ENCODE data around the gene MAGEA9. TPM values are rescaled to one million over a fixed set of nuclear protein-coding genes. Genes with fewer than 3 reads are reported as not detected.

Gene MAGEA9
- total and polyA plus RNA-seq, 9 of the 15 experiments (the other 6 are each of a cell fraction or from before 2014, with no cell fraction given), result 0.08 to 1.0 (median 0.25) TPM; not detected in 4

Small RNA genes lying within 50 kb of the gene (small RNA-seq; reads per million reads assigned to genes)
- not detected for gene AC244098.1
- gene AC244098.2, result not detected
- gene AC244098.3, result not detected

Other genes starting within 250 kb of the MAGEA9 start
Only the 7 nearest of the 10 such genes appear.
- 0.33 TPM in 1 of 2 replicates, not detected in the other for gene HSFX2, start 186.6 kb upstream of the MAGEA9 start, total RNA-seq (2014; rRNA removed)
- gene HSFX2, start 186.6 kb upstream of the MAGEA9 start, total RNA-seq (2014; rRNA removed; fragmentation: Illumina TruSeq; extraction: Trizol), result not detected in 2 replicates
- gene HSFX2, start 186.6 kb upstream of the MAGEA9 start, total RNA-seq (2015; rRNA removed; fragmentation: Illumina TruSeq; extraction: Trizol), result 0.11 TPM in 1 of 2 replicates, not detected in the other
- gene HSFX2, start 186.6 kb upstream of the MAGEA9 start, total RNA-seq (2021), result 0.11 TPM in 1 of 2 replicates, not detected in the other
- 0.10 and 0.12 TPM in 2 replicates for gene HSFX2, start 186.6 kb upstream of the MAGEA9 start, polyA plus RNA-seq (2011; rRNA removed)
- gene HSFX2, start 186.6 kb upstream of the MAGEA9 start, polyA plus RNA-seq (2014; fragmentation: Illumina TruSeq; extraction: Trizol), result 0.11 TPM in 1 of 2 replicates, not detected in the other
- gene HSFX2, start 186.6 kb upstream of the MAGEA9 start, polyA plus RNA-seq (2014; fragmentation: Nextera tagmentation; extraction: Ambion mirVana), result under 1 TPM in 1 of 2 experiments, not detected in 1; 0.18 TPM
- not detected in 2 replicates for gene HSFX2, start 186.6 kb upstream of the MAGEA9 start, polyA plus RNA-seq (2014; rRNA removed)
- gene TMEM185A, start 150.1 kb upstream of the MAGEA9 start, total RNA-seq (2014; rRNA removed), result 2.1 and 4.2 TPM in 2 replicates
- gene TMEM185A, start 150.1 kb upstream of the MAGEA9 start, total RNA-seq (2014; rRNA removed; fragmentation: Illumina TruSeq; extraction: Trizol), result 4.5 and 4.8 TPM in 2 replicates
- 3.7 and 5.9 TPM in 2 replicates for gene TMEM185A, start 150.1 kb upstream of the MAGEA9 start, total RNA-seq (2015; rRNA removed; fragmentation: Illumina TruSeq; extraction: Trizol)
- 6.8 and 8.8 TPM in 2 replicates for gene TMEM185A, start 150.1 kb upstream of the MAGEA9 start, total RNA-seq (2021)
- 12.6 and 13.7 TPM in 2 replicates for gene TMEM185A, start 150.1 kb upstream of the MAGEA9 start, polyA plus RNA-seq (2011; rRNA removed)
- gene TMEM185A, start 150.1 kb upstream of the MAGEA9 start, polyA plus RNA-seq (2014; fragmentation: Illumina TruSeq; extraction: Trizol), result 5.4 and 5.8 TPM in 2 replicates
- gene TMEM185A, start 150.1 kb upstream of the MAGEA9 start, polyA plus RNA-seq (2014; fragmentation: Nextera tagmentation; extraction: Ambion mirVana), result 1 to 10 TPM in 1 of 2 experiments, under 1 TPM in 1; 0.97 to 1.7 TPM
- 5.7 and 6.4 TPM in 2 replicates for gene TMEM185A, start 150.1 kb upstream of the MAGEA9 start, polyA plus RNA-seq (2014; rRNA removed)
- not detected in 2 replicates for gene MAGEA11, start 69.9 kb upstream of the MAGEA9 start, total RNA-seq (2014; rRNA removed)
- not detected in 2 replicates for gene MAGEA11, start 69.9 kb upstream of the MAGEA9 start, total RNA-seq (2014; rRNA removed; fragmentation: Illumina TruSeq; extraction: Trizol)
- not detected in 2 replicates for gene MAGEA11, start 69.9 kb upstream of the MAGEA9 start, total RNA-seq (2015; rRNA removed; fragmentation: Illumina TruSeq; extraction: Trizol)
- 0.11 TPM in 1 of 2 replicates, not detected in the other for gene MAGEA11, start 69.9 kb upstream of the MAGEA9 start, total RNA-seq (2021)
- gene MAGEA11, start 69.9 kb upstream of the MAGEA9 start, polyA plus RNA-seq (2011; rRNA removed), result 0.11 and 0.18 TPM in 2 replicates
- not detected in 2 replicates for gene MAGEA11, start 69.9 kb upstream of the MAGEA9 start, polyA plus RNA-seq (2014; fragmentation: Illumina TruSeq; extraction: Trizol)
- under 1 TPM in 1 of 2 experiments, not detected in 1; 0.04 TPM for gene MAGEA11, start 69.9 kb upstream of the MAGEA9 start, polyA plus RNA-seq (2014; fragmentation: Nextera tagmentation; extraction: Ambion mirVana)
- gene MAGEA11, start 69.9 kb upstream of the MAGEA9 start, polyA plus RNA-seq (2014; rRNA removed), result not detected in 2 replicates
- gene HSFX1, start 7.9 kb upstream of the MAGEA9 start, total RNA-seq (2014; rRNA removed), result not detected in 2 replicates
- not detected in 2 replicates for gene HSFX1, start 7.9 kb upstream of the MAGEA9 start, total RNA-seq (2014; rRNA removed; fragmentation: Illumina TruSeq; extraction: Trizol)
- not detected in 2 replicates for gene HSFX1, start 7.9 kb upstream of the MAGEA9 start, total RNA-seq (2015; rRNA removed; fragmentation: Illumina TruSeq; extraction: Trizol)
- not detected in 2 replicates for gene HSFX1, start 7.9 kb upstream of the MAGEA9 start, total RNA-seq (2021)
- 0.10 and 0.14 TPM in 2 replicates for gene HSFX1, start 7.9 kb upstream of the MAGEA9 start, polyA plus RNA-seq (2011; rRNA removed)
- gene HSFX1, start 7.9 kb upstream of the MAGEA9 start, polyA plus RNA-seq (2014; fragmentation: Illumina TruSeq; extraction: Trizol), result not detected in 2 replicates
- not detected for gene HSFX1, start 7.9 kb upstream of the MAGEA9 start, polyA plus RNA-seq (2014; fragmentation: Nextera tagmentation; extraction: Ambion mirVana)
- not detected in 2 replicates for gene HSFX1, start 7.9 kb upstream of the MAGEA9 start, polyA plus RNA-seq (2014; rRNA removed)
- 1.5 and 1.8 TPM in 2 replicates for gene MAGEA8, start 99.3 kb downstream of the MAGEA9 start, total RNA-seq (2014; rRNA removed)
- 1.5 and 1.9 TPM in 2 replicates for gene MAGEA8, start 99.3 kb downstream of the MAGEA9 start, total RNA-seq (2014; rRNA removed; fragmentation: Illumina TruSeq; extraction: Trizol)
- 1.3 and 1.8 TPM in 2 replicates for gene MAGEA8, start 99.3 kb downstream of the MAGEA9 start, total RNA-seq (2015; rRNA removed; fragmentation: Illumina TruSeq; extraction: Trizol)
- gene MAGEA8, start 99.3 kb downstream of the MAGEA9 start, total RNA-seq (2021), result 2.2 and 2.9 TPM in 2 replicates
- gene MAGEA8, start 99.3 kb downstream of the MAGEA9 start, polyA plus RNA-seq (2011; rRNA removed), result 1.3 and 4.6 TPM in 2 replicates
- 2.2 and 2.4 TPM in 2 replicates for gene MAGEA8, start 99.3 kb downstream of the MAGEA9 start, polyA plus RNA-seq (2014; fragmentation: Illumina TruSeq; extraction: Trizol)
- 1 to 10 TPM in 1 of 2 experiments, under 1 TPM in 1; 0.49 to 1.7 TPM for gene MAGEA8, start 99.3 kb downstream of the MAGEA9 start, polyA plus RNA-seq (2014; fragmentation: Nextera tagmentation; extraction: Ambion mirVana)
- gene MAGEA8, start 99.3 kb downstream of the MAGEA9 start, polyA plus RNA-seq (2014; rRNA removed), result 2.1 and 2.5 TPM in 2 replicates
- 0.14 TPM in 1 of 2 replicates, not detected in the other for gene HSFX4, start 147.6 kb downstream of the MAGEA9 start, total RNA-seq (2014; rRNA removed)
- gene HSFX4, start 147.6 kb downstream of the MAGEA9 start, total RNA-seq (2014; rRNA removed; fragmentation: Illumina TruSeq; extraction: Trizol), result not detected in 2 replicates
- not detected in 2 replicates for gene HSFX4, start 147.6 kb downstream of the MAGEA9 start, total RNA-seq (2015; rRNA removed; fragmentation: Illumina TruSeq; extraction: Trizol)
- not detected in 2 replicates for gene HSFX4, start 147.6 kb downstream of the MAGEA9 start, total RNA-seq (2021)
- not detected in 2 replicates for gene HSFX4, start 147.6 kb downstream of the MAGEA9 start, polyA plus RNA-seq (2011; rRNA removed)
- gene HSFX4, start 147.6 kb downstream of the MAGEA9 start, polyA plus RNA-seq (2014; fragmentation: Illumina TruSeq; extraction: Trizol), result not detected in 2 replicates
- under 1 TPM; 0.10 to 0.24 TPM for gene HSFX4, start 147.6 kb downstream of the MAGEA9 start, polyA plus RNA-seq (2014; fragmentation: Nextera tagmentation; extraction: Ambion mirVana)
- not detected in 2 replicates for gene HSFX4, start 147.6 kb downstream of the MAGEA9 start, polyA plus RNA-seq (2014; rRNA removed)
- 47.0 and 48.8 TPM in 2 replicates for gene EOLA2, start 156.6 kb downstream of the MAGEA9 start, total RNA-seq (2014; rRNA removed)
- gene EOLA2, start 156.6 kb downstream of the MAGEA9 start, total RNA-seq (2014; rRNA removed; fragmentation: Illumina TruSeq; extraction: Trizol), result 22.4 and 27.7 TPM in 2 replicates
- 27.6 and 29.1 TPM in 2 replicates for gene EOLA2, start 156.6 kb downstream of the MAGEA9 start, total RNA-seq (2015; rRNA removed; fragmentation: Illumina TruSeq; extraction: Trizol)
- gene EOLA2, start 156.6 kb downstream of the MAGEA9 start, total RNA-seq (2021), result 47.7 and 51.5 TPM in 2 replicates
- gene EOLA2, start 156.6 kb downstream of the MAGEA9 start, polyA plus RNA-seq (2011; rRNA removed), result 50.8 and 61.5 TPM in 2 replicates
- 44.3 and 48.8 TPM in 2 replicates for gene EOLA2, start 156.6 kb downstream of the MAGEA9 start, polyA plus RNA-seq (2014; fragmentation: Illumina TruSeq; extraction: Trizol)
- gene EOLA2, start 156.6 kb downstream of the MAGEA9 start, polyA plus RNA-seq (2014; fragmentation: Nextera tagmentation; extraction: Ambion mirVana), result 10 to 100 TPM; 33.7 to 44.1 TPM
- gene EOLA2, start 156.6 kb downstream of the MAGEA9 start, polyA plus RNA-seq (2014; rRNA removed), result 52.2 and 52.9 TPM in 2 replicates

Measured in K562 (cell line).